SK-N-MC (cell line): ENCODE data around the gene TCOF1.
A peak's percentile ranks its signal among the peaks of the same experiment; 100 is the strongest.

Source experiments
- DNase-seq: peaks from one replicate; pipeline ENCODE4 v3.0.0-alpha.2; 2011; ENCODE audit warnings: low read depth, low spot score
- H3K27ac ChIP-seq: fragments of 200-600 bp; sonication (generic); 2 replicates; pipeline ENCODE4 v1.5.1; 2016; ENCODE audit warnings: mixed run types
- H3K36me3 ChIP-seq: fragments of 200-600 bp; sonication (generic); 2 replicates; pipeline ENCODE4 v1.6.1; 2017; ENCODE audit warnings: antibody characterized with exemption, low read length, mixed read lengths; ENCODE audit not compliant: insufficient read depth
- H3K4me3 ChIP-seq: fragments of 200-600 bp; sonication (generic); 2 replicates; pipeline ENCODE4 v1.5.1; 2016
- H3K9ac ChIP-seq: fragments of 200-600 bp; sonication (generic); 2 replicates; pipeline ENCODE4 v1.8.0; 2017; ENCODE audit warnings: mixed run types, mixed read lengths; ENCODE audit not compliant: insufficient read length
- H3K9me3 ChIP-seq: fragments of 200-600 bp; sonication (generic); 2 replicates; pipeline ENCODE4 v1.6.1; 2017; ENCODE audit warnings: low read depth, mild to moderate bottlenecking, antibody characterized with exemption, low read length, moderate library complexity, mixed read lengths
- EZH2 ChIP-seq: fragments of 200-600 bp; sonication (generic); IDR thresholded peaks from one replicate; pipeline ENCODE4 v1.6.1; 2017; ENCODE audit warnings: antibody characterized with exemption
- FOXP2 ChIP-seq: optimal IDR thresholded peaks from 2 replicates; pipeline ENCODE3; 2011; ENCODE audit warnings: mild to moderate bottlenecking, moderate library complexity; ENCODE audit not compliant: insufficient read depth; ENCODE audit errors: extremely low read length, control extremely low read depth
- POLR2AphosphoS5 ChIP-seq: IDR thresholded peaks from 2 replicates; pipeline ENCODE4 v1.6.1; 2012; ENCODE audit warnings: mild to moderate bottlenecking, low read depth, low read length, borderline replicate concordance

TCOF1 gene

GRCh38 chr5:150357326-150358260 is at the start of gene TCOF1:
Gene TCOF1 (plus strand): TSS chr5:150357697. CDS start chr5:150357747, 50 bp downstream.
- TF ChIP-seq POLR2AphosphoS5: peak; percentile 82
- no peak for TF ChIP-seq FOXP2
- Histone ChIP-seq H3K36me3 (peaks cover 30% of the 10 kb centered on the region), H3K4me3 (peak within 1 kb of the TSS; percentile 99), H3K9ac (peak within 1 kb of the TSS; percentile 96), H3K9me3 (no peaks in the 10 kb centered on the region), H3K27ac (peak within 1 kb of the TSS; percentile 54; the same call in 1 of the 2 replicates)
- peak; percentile 37 for DNase-seq

- TF ChIP-seq EZH2 (no peak), POLR2AphosphoS5 (no peak), FOXP2 (no peak)
- DNase-seq: no peak
- H3K9me3 ChIP-seq: no peaks in the 10 kb centered on the region
- H3K4me3 ChIP-seq: no peak overlapping the region
- no peaks in the 10 kb centered on the region for H3K36me3 ChIP-seq
- no peak overlapping the region for H3K27ac ChIP-seq
- no peak overlapping the region for H3K9ac ChIP-seq
Measured at GRCh38 chr5:150309101-150309885, 48.2 kb upstream of the TCOF1 start.

DNA sequence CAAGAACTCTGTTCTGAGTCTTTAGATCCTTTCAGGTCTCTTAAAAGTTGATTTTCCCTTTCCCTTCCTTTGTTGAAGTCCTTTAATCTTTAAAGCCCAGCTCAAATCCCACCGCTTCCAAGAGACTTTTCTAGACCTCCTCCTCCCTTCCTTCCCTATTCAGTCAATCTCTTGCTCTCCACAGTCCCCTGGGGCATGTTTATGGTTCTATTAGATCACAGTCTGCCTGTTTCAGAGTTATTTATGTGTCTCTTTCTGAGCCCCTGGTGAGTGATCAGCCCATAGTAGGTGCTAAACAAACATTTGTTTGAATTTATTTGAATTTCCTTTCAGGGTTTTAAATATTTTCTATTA is 47.6 kb upstream of the TCOF1 start:
- H3K27ac ChIP-seq: no peak overlapping the region
- H3K4me3 ChIP-seq: no peak overlapping the region
- DNase-seq: no peak
- H3K9ac ChIP-seq: no peak overlapping the region
- no peaks in the 10 kb centered on the region for H3K9me3 ChIP-seq
- no peaks in the 10 kb centered on the region for H3K36me3 ChIP-seq
- no peak for TF ChIP-seq POLR2AphosphoS5
- no peak for TF ChIP-seq FOXP2
- TF ChIP-seq EZH2: no peak

DNA sequence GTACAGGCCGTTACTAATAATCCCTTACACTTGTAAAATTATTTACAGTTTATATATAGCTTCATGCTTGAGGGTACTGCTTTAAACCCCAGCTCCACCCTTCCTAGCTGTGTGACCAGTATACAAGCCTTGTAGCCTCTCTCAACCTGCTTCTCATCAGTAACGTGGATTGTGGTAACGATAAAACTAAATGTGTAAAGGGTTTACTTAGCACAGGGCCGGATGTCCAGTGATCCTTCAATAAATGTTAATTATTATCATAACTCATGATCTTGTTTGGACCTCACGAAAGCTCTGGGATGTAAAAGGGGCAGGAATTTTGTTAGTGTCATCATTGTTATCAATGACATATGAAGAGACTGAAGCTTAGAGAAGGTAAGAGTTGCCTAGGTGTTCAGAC is 47.3 kb upstream of the TCOF1 start:
- H3K27ac ChIP-seq: no peak overlapping the region
- TF ChIP-seq POLR2AphosphoS5: no peak
- no peak for TF ChIP-seq FOXP2
- TF ChIP-seq EZH2: no peak
- DNase-seq: no peak
- no peaks in the 10 kb centered on the region for H3K36me3 ChIP-seq
- H3K9me3 ChIP-seq: no peaks in the 10 kb centered on the region
- H3K4me3 ChIP-seq: no peak overlapping the region
- H3K9ac ChIP-seq: no peak overlapping the region

DNA sequence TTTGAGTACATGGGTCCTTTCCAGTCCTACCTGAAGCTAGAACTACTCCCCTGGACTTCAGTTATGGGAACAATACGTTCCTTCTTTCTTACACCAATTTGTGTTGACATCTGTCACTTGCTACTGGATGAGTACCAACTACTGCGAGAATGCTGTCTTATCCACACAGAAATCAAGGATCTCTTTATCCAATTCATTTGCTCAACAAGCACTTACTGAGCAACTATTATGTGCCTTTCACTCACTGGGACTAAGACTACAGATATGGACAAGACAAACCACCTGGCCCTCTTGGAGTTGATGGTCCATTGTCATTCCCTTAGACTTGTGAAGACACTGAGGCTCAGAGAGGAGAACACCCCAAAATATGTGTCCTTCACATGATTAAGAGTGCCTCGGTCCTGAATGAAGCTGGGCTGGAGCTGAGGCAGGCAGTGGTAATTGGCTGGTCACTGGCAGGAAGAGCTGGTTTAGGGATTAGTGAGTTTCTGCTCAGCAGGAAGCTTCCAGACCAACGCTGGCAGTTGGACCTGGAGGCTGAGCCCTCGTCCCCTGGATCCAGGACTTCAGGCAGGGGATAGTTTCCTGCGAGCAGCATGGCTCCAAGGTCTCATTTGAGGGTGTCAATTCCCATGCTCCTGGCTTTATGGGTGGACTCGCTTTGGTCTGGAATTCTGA is 46.3 kb upstream of the TCOF1 start:
- TF ChIP-seq EZH2 (no peak), POLR2AphosphoS5 (no peak), FOXP2 (no peak)
- H3K9me3 ChIP-seq: no peaks in the 10 kb centered on the region
- DNase-seq: no peak
- H3K9ac ChIP-seq: no peak overlapping the region
- no peak overlapping the region for H3K4me3 ChIP-seq
- no peak overlapping the region for H3K27ac ChIP-seq
- H3K36me3 ChIP-seq: no peaks in the 10 kb centered on the region

DNA sequence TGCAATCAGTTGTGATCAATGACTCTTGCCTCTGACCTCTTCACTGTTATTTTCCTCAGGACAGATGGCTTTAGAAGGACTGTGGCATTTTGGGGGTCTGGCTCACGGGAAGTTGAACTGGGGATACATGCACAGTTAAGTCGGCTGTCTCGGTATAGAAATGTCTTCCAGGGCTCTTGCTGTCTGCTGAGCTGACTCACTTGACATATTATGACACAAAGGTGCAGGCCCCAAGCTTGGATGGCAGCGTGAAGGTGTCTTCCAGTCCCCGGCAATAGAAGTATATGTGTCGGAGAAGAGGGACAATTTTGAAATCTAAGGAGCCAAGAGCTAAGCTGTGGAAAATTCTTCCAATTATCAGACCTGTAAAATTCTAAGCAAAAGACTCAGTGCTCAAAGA is 45.0 kb upstream of the TCOF1 start:
- H3K27ac ChIP-seq: no peak overlapping the region

GRCh38 chr5:150313501-150313900 is 44.0 kb upstream of the TCOF1 start:
- no peak for TF ChIP-seq EZH2
- TF ChIP-seq POLR2AphosphoS5: no peak
- no peak for TF ChIP-seq FOXP2
- Histone ChIP-seq H3K9me3 (no peaks in the 10 kb centered on the region), H3K9ac (no peak overlapping the region), H3K36me3 (no peaks in the 10 kb centered on the region), H3K4me3 (no peak overlapping the region), H3K27ac (no peak overlapping the region)
- DNase-seq: no peak

More for the DNA sequence above, 45.0 kb upstream of the TCOF1 start:
- no peak overlapping the region for H3K4me3 ChIP-seq
- TF ChIP-seq FOXP2 (no peak), EZH2 (no peak), POLR2AphosphoS5 (no peak)
- H3K36me3 ChIP-seq: no peaks in the 10 kb centered on the region
- no peak overlapping the region for H3K9ac ChIP-seq
- DNase-seq: no peak
- H3K9me3 ChIP-seq: no peaks in the 10 kb centered on the region
